Upper lobe of right lung (tissue), 1 donor: ENCODE results near the gene TTN. TPM values are rescaled to one million over a fixed set of nuclear protein-coding genes. Genes with fewer than 3 reads are reported as not detected.

ENCODE experiments used
- ATAC-seq: fragments of 200-7000 bp; cut with Tn5 transposase; one replicate; pipeline ENCODE4 v1.9.1; 2020; ENCODE audit warnings: mild to moderate bottlenecking, moderate library complexity
- DNase-seq: peaks from one replicate; pipeline ENCODE4 v3.0.0-alpha.2; 2020
- H3K27ac ChIP-seq: fragments of 200-600 bp; one replicate; pipeline ENCODE4 v1.8.0; 2022
- H3K27me3 ChIP-seq: fragments of 200-600 bp; one replicate; pipeline ENCODE4 v1.8.0; 2022; ENCODE audit warnings: mild to moderate bottlenecking
- H3K36me3 ChIP-seq: fragments of 200-600 bp; one replicate; pipeline ENCODE4 v1.8.0; 2022
- H3K4me1 ChIP-seq: fragments of 200-600 bp; one replicate; pipeline ENCODE4 v1.8.0; 2022
- H3K4me3 ChIP-seq: fragments of 200-600 bp; one replicate; pipeline ENCODE4 v1.8.0; 2022; ENCODE audit warnings: mild to moderate bottlenecking
- H3K9me3 ChIP-seq: fragments of 200-600 bp; one replicate; pipeline ENCODE4 v1.8.0; 2022
- CTCF ChIP-seq: fragments of 200-600 bp; IDR thresholded peaks from one replicate; pipeline ENCODE4 v1.8.0; 2022; ENCODE audit warnings: antibody characterized with exemption
- intact Hi-C: fragments of 100-400 bp; cut with DNase I; formaldehyde crosslinking; loops from one replicate; pipeline ENCODE4 v1.11.0; 2022
- total RNA-seq: library from RNA; stranded (reverse); fragmentation: NEBNext Ultra II Directional; extraction: Animal tissue kit (Norgen Biotek cat#: 25700); gene quantifications from one replicate; pipeline ENCODE4 v1.2.1, GENCODE V29; 2021
- donor health status: DM: no; HTN: yes; CAD: no; lungs with severe emphysema.

TTN gene
- total RNA-seq, 1 donor from 2014 or later = 19.6 TPM

GRCh38 chr2:178777577-178777976 is 29.6 kb downstream of the TTN start:
- Histone ChIP-seq H3K4me3 (no peak overlapping the region), H3K4me1 (no peaks in the 10 kb centered on the region), H3K36me3 (no peaks in the 10 kb centered on the region), H3K9me3 (no peaks in the 10 kb centered on the region), H3K27ac (no peak overlapping the region), H3K27me3 (no peaks in the 10 kb centered on the region)
- DNase-seq (no peak), ATAC-seq (no peak)
- TF ChIP-seq CTCF = no peak
- intact Hi-C loops = no loop called here

- ATAC-seq = no peak
- Histone ChIP-seq H3K4me1 (no peaks in the 10 kb centered on the region), H3K36me3 (no peaks in the 10 kb centered on the region), H3K27ac (no peak overlapping the region), H3K27me3 (no peaks in the 10 kb centered on the region), H3K4me3 (no peak overlapping the region), H3K9me3 (no peaks in the 10 kb centered on the region)
- no peak for TF ChIP-seq CTCF
- intact Hi-C loops = no loop called here
- no peak for DNase-seq
Measured at GRCh38 chr2:178776751-178777150, 30.5 kb downstream of the TTN start.

- intact Hi-C loops = no loop called here
- TF ChIP-seq CTCF = no peak
- H3K4me3 ChIP-seq = no peak overlapping the region
- DNase-seq (no peak), ATAC-seq (no peak)
- H3K36me3 ChIP-seq = no peaks in the 10 kb centered on the region
- no peaks in the 10 kb centered on the region for H3K9me3 ChIP-seq
- H3K4me1 ChIP-seq = no peaks in the 10 kb centered on the region
- no peak overlapping the region for H3K27ac ChIP-seq
- no peaks in the 10 kb centered on the region for H3K27me3 ChIP-seq
Measured at GRCh38 chr2:178775975-178776374, 31.2 kb downstream of the TTN start.

GRCh38 chr2:178770518-178770917 is 36.7 kb downstream of the TTN start:
- H3K4me1 ChIP-seq = no peaks in the 10 kb centered on the region
- TF ChIP-seq CTCF = no peak
- DNase-seq = no peak
- H3K9me3 ChIP-seq = no peaks in the 10 kb centered on the region
- H3K36me3 ChIP-seq = no peaks in the 10 kb centered on the region
- no peak overlapping the region for H3K4me3 ChIP-seq
- intact Hi-C loops = no loop called here
- no peaks in the 10 kb centered on the region for H3K27me3 ChIP-seq
- H3K27ac ChIP-seq = no peak overlapping the region
- ATAC-seq = no peak

- Histone ChIP-seq H3K27ac (no peak overlapping the region), H3K36me3 (no peaks in the 10 kb centered on the region), H3K9me3 (no peaks in the 10 kb centered on the region), H3K4me1 (no peaks in the 10 kb centered on the region), H3K27me3 (no peaks in the 10 kb centered on the region), H3K4me3 (no peak overlapping the region)
- DNase-seq (no peak), ATAC-seq (no peak)
- intact Hi-C loops = no loop called here
- no peak for TF ChIP-seq CTCF
Measured at GRCh38 chr2:178767094-178768060, 39.8 kb downstream of the TTN start.
